Islet of Langerhans (tissue), 1 donor: ENCODE measurements around the gene SFR1.

Experiments used
- FAIRE-seq: peaks from one replicate; lab custom pipeline; 2011; peaks lifted over from hg19 to GRCh38; lab: Jason Lieb, UNC

The SFR1 gene, protein sequence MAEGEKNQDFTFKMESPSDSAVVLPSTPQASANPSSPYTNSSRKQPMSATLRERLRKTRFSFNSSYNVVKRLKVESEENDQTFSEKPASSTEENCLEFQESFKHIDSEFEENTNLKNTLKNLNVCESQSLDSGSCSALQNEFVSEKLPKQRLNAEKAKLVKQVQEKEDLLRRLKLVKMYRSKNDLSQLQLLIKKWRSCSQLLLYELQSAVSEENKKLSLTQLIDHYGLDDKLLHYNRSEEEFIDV

DNA sequence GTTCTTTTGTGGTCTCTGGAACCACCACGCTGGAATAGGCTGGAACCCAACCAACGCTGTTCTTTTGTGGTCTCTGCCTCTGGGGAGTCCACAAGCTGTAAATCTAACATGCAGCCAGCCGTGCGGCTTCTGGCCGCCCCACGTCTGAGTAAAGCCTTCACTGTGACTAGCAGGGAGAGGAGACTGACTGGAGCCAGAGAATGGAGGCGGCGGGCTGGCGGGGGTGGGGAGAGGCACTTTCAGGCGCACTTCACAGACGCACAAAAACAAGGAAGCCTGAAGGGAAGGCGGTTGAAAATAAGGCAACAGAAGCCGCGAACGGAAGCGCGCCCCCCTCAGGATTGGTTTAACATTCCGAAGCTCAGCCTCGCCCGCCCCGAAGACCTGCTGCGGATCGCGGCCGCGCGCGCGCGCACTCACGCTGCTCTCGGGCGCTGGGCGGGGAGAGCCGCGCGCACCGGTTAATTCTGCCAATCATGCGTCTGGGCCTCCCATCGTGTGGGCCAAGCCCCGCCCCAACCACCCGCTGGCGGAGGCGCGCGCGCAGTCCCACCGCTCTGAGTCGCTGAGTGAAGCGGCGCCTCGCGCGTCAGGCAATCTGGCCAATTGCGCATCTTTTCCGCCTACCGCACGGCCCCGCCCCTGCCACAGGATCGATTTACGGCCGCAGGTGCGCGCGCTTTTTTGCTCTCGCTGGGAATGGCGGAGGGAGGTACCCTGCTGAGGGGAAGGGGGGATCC, at the start of gene SFR1:
Gene SFR1 (plus strand): TSS at position 687 of the 740 bp plus-strand sequence. CDS start 13 bp downstream, at position 700.
- no peak for FAIRE-seq

DNA sequence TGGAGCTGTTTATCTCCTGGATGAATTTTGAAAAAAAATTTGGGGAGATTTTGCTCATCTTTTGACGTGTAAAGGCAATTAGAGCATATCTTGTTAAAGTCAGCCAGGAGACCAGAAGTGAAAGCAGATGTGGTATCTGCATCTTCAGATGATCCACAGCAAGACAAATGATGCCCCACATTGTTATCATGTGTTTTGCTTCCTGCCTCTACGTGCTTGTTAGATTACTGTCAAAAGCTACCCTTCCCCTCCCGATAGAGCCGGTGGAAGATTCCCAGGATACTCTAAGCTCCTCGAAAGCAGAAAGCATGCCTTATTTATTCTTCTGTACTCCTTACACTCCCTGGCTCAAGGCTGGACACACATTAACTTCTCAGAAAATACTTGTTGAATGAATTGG, 49.2 kb upstream of the SFR1 start:
- no peak for FAIRE-seq

DNA sequence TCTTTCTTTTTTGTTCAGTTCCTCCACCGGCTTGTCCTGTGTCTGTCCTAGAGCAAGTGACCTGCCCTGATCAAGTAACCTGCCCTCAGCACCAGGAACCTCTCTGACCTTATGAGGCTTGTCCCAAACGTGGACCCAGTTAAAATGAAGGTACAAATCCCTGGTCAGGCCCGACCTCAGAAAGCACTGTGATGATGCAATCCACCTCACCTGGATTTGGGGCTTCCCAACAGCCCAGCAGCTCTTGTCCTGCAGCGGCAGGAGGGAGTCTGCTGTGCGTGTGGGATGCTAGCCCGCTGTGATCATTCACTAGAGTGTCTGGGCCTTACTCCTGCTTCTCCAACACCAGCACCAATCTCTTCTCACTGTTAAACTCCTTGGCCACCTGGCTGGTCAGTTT, 47.5 kb upstream of the SFR1 start:
- no peak for FAIRE-seq

DNA sequence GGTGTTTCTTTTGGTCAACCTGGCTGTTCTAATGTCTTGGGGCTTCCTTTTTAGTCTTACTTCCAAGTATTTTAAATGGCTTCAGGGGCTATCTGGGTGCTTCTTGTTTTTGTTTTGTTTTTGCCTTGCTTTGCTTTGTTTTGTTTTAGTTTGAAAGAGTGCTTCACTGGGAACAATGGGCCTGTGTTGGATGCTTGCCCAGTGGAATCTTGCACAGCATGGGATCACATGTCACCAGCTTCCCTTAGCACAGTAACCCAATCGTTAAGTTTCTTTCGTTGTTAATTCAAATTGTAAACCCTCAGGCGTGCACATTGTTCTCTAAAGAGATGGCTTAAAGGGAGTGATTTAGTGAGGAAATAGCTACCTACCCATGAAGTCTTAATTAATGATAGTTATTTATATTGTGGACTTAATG, 45.2 kb upstream of the SFR1 start:
- no peak for FAIRE-seq

DNA sequence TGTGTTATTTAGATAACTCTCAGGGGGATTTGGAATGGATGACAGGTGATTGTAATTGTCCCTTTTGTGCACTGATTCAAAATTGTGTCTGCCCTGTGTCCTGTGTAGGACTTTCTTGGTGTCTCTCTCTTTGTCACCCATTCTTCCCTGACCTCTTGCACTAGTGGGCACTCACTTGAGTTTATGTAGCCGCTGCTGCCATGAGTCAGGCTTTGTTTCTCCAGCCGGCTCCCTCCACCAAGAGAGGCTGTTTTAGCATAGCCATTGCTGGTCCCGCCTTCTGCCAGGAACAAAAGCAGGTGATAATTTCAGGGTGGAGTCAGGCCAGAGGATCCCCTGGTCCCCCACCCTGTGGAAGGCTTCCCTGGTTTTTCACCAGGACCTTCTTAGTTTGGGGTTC, 44.7 kb upstream of the SFR1 start:
- FAIRE-seq, result no peak

DNA sequence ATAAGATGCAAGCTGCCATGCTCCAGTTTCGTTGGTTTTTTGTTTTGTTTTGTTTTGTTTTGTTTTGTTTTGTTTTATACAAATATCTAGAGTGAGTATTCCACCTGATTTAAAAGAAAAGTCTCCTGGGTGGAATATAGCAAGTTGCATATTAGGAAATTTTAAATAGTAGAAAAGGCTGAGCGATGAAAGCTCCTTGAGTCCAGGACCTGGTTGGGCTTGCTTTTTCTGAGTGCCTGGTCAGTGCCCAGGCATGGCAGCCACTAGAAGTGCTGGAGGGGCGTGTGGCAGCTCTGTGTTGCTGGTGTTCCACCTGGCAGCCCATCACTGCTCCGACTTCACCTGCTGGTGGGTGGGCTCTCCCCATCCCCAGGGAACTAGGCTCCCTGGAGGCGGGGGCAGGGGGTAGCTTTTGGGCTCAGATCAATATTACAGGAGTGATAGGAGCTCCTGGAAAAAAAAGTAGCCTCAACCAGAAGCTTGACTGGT, 44.3 kb upstream of the SFR1 start:
- FAIRE-seq, result no peak

DNA sequence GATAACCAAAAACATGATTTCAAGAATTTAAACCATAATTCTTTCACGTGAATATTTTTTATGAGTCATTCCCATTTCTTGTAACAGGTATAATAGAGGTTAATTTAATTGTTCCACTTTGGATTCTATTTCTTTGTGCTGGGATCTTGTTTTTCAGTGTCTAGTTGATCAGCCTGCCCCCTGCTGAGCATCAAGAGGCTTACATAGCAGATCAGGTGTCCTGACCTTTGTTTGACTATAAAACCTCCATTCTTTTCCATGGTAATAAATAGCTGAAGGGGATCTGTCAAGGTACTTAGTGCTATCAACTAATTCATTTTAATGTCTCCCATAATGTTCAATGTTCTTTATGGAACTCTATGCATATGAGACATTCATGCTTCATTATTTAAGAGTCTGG, 41.2 kb upstream of the SFR1 start:
- peak; percentile 94 for FAIRE-seq

DNA sequence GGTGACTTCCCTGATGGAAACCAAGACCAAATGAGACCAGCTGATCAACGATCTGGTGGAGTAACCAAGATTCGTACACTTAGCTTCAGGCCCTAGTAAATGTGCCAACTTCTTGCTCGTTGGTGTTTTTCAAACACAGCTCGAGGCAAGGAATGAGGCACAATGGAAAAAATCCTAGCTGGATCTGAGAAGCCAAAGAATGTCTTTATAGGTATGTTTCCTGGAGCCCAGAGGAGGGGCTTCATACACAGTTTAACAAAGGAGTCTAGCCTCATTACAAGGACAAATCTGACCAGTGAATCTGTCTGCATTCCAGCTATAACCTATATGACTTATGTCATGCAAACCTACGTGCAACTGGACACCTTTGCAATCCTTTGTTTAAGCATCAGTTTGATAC, 40.0 kb upstream of the SFR1 start:
- FAIRE-seq, result no peak

DNA sequence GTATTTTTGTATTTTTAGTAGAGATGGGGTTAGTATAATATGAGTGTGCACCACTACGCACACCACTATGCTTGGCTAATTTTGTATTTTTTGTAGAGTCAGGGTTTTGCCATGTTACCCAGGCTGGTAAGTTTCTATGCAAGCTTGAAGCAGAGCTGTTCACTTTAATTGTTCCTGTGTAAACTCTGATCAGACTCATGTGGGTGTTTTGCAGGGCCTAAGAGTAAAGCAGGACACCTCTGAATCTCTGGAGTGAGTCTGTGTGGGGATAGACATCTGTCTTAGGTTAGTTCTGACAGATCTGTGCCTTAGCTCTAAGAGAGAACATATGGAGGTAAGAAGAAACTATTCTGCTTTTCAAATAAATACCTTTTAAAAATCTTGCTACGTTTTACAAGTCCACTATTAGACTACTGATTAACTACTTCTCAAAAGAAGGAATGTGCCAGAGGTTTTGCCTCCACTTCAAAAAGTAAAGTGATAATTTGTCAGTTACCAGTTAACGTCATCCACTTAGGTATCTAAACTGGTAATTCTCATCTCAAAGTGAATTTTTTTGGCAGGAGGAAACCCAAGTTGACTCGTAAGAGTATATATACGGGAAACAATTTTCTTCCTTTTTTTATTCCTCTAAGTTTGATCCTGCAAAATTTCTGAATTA, 37.4 kb upstream of the SFR1 start:
- FAIRE-seq, result no peak

DNA sequence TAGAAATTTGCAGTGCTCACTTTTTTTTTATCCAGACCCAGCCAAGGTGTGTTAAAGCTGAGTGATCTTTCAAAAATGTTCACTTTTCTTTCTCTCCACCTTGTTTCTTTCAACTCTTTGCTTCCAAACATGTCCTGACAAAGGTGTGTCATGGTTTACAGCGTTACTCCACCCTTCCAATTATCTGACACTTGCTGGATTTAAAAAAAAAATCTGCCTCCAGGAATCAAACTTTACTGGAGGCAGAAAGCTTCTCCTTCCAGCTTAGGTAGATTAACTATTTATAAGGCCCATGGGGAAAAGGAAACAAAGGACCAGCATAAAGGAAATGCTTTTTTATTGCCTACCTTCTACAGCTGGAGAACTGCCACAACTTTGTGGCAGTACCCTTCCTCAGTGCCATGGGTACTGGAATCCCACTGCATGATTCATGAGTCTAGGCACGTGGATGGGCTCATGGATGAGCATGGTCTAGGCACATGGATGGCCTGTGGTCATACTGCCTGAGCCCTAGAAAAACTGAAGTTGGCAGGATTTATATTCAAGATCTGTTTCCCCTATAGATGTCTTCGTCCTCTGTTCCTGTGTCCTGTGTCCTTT, 36.1 kb upstream of the SFR1 start, which contains the start of gene COL17A1:
Gene COL17A1 (minus strand): TSS at position 80 of the 600 bp plus-strand sequence. CDS start 5,207 bp downstream, outside the sequence.
- FAIRE-seq, result no peak

DNA sequence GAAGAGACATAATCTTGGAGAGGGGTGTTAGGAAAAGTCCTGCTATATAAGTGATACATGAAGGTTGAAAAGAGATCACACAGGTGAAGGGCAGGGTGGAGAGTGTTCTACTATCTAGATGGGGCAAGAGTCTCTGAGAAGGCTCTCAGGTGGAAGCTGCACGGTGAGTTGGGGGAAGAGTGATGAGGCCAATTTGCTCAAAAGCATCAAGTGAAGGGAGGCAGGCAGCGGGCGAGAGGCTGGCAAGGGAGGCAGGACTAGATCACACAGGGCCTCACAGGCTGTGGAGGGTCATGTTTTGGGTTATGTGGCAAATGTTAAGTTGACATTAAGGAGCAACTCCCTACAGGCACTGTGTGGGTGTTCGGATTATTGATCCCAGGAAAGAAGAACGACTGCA, 33.7 kb upstream of the SFR1 start:
- FAIRE-seq, result no peak

DNA sequence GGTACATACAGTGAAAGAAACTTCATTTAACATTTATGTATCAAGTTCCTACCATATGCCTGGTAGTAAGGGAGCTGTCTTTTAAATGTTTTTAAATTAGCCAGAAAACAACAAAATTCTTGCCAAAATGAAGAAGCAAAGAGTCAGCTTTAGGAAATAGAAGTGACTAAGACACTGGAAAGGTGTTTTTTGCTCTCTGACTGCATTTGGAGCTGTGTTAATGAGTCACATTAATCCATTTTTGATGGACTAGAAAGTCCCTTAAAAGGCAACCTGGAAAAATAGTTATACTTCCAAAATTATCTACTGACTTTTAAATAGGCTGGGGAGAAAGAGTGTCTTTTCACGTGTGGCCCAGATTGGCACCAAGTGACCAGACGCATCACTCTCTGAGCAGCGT, 32.4 kb upstream of the SFR1 start:
- FAIRE-seq, result no peak

DNA sequence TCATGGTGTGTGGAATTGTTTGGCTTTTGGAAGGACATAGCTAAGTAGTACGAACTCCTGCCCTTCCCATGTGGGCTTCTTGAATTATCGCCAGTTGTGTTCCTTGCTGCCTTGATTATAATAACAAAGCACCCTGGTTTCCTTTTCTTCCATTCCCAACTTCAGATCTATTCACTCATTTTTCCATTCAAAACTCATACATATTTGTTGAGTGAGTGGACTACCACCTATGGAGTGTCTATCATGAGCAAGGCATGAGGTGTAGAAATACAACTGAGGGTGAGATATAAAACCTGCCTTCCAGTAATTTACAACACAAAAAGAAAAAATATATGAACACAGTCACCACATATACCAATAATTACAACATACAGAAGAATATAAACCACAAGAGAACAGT, 31.4 kb upstream of the SFR1 start:
- FAIRE-seq, result no peak

DNA sequence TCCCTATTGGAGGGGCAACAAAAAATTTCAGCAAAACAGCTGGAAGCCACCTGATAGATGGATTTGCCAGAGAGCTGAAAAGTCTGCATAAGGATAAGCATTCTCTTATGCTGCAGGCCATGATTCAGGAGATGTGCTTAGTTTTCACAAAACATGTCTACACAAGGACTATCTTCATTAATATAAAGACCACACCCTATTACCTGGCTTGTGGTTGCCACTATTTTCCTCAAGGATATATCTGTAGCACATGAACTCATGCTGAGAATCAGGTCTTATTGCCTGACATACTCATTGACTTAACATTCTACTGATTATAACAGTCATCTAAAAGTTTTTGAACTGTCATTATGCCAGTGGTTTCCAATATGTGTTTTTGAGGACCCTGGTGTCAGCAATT, 29.2 kb upstream of the SFR1 start:
- no peak for FAIRE-seq

DNA sequence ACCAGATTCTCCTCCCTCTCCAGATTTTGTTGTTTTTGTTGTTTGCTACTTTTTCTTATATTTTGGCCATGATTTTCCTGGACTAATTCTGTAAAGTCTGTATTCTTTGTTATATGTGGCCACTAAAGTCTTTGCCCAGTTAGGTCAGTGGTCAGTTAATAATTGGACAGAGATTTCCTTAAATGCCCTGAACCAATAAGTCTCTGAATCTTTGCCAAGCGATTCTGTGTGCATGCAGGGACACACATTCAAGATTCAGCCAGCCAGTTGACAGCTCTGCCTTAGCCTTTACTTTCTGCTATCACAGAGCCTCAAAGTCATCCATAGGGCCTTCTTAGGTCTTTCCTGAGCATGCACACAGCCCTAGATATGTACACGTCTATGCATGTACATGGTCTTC, 25.3 kb upstream of the SFR1 start:
- no peak for FAIRE-seq

DNA sequence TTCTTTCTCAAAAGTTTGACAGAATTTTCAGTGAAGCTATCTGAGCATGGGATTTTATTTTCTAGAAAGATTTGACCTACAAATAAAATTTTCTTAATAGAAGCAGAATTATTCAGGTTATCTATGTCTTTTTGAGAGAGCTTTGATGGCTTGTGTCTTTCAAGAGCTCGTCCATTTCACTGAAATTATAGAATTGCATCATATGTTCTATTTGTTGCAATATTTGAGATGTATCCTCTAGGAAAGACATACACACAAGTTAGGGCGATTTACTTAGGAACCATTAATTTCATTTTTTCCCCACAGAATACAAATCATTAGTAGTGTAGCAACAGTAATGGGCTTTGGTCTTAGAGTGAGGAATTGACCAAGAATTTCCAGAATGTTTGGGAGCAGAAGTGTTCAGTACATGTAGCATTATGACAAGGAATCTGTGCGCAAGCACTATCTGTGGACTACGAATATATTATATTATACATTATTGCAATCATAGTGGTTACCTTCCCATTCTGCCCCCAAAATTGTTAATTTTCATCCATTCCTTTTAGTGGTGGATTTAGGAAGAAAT, 23.5 kb upstream of the SFR1 start:
- no peak for FAIRE-seq

DNA sequence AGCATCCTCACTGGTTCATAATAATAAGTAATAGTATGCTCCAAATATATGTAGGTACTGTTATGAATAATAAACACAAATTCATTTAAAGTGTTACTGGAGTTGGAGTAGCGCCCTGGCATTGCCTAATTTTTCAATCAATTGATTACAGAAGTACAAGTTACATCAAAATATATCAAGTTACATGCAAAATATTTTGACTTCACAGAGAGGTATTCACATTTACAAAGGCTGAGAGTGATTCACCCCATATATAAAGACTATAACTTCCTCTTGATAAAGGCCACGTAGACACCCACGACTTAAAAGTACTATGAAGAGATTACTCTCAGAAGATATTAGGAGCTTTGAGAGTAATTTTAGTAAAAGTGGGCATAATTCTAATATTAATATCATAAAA, 22.7 kb upstream of the SFR1 start:
- FAIRE-seq, result no peak

DNA sequence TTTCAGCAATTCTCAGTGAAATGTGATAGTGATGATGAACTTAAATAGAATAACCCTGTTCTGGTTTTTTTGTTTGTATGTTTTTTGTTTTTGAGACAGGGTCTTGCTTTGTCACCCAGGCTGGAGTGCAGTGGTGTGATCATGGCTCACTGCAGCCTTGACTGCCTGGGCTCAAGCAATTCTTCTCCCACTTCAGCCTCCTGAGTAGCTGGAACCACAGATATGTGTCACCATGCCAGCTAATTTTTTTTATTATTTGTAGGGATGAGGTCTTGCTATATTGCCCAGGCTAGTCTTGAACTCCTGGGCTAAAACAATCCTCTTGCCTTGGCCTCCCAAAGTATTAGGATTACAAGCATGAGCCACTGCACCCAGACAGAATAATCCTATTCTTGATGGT, 22.0 kb upstream of the SFR1 start:
- FAIRE-seq, result no peak

DNA sequence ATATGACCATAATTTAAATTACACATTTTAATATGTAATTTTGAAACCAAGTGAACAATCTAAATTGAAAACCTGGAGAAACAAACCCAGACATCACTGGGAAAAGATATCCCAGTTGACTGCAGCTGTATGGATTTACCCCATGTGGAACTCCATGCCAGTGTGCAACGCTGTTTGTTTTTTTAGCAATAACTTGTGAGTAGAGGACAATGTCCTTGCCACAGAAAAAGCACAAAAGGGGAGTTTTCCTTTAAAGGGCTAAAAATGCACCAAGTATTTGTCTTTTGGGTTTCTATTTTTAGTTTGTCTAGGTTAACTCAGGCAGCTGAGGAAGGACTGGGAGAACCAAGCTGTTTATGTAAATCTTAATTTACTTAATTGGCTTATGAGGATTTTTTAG, 21.2 kb upstream of the SFR1 start:
- FAIRE-seq, result no peak

DNA sequence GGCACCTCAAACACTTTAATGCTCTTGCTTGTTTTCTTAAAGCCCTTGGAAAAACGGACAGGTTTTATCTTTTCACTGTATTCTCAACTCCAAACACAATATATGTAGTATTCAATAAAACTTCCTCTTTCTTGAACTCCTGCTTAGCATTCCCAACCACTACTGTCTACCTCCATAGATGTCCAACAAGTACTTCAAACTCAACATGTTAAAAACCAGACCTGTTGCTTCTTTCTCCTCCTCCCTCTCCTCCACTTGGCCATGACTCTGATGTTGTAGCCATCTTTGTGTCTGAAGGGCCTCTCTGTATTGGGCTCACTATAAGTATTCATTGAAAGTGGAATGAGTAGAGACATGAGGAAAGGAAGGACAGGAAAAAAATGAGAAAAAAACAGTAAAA, 20.1 kb upstream of the SFR1 start:
- no peak for FAIRE-seq

DNA sequence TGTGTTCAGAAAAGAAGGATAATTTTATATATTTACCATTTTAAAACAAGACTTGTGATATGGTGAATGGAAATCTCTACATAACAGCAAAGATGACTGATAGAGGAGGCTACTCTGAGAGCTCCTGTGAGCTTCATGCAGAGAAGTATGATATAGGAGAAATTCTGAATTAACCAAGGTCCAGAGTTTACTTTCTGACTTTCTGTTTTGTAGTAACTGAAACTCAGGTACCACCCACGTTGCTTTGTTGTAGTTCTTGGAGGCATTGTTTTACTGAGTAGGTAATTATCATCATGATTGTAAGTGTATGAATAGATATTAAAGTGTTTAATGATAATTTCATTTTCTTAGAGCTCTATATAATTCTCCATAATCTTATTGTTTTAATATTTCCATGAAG, 18.0 kb upstream of the SFR1 start:
- FAIRE-seq, result no peak

DNA sequence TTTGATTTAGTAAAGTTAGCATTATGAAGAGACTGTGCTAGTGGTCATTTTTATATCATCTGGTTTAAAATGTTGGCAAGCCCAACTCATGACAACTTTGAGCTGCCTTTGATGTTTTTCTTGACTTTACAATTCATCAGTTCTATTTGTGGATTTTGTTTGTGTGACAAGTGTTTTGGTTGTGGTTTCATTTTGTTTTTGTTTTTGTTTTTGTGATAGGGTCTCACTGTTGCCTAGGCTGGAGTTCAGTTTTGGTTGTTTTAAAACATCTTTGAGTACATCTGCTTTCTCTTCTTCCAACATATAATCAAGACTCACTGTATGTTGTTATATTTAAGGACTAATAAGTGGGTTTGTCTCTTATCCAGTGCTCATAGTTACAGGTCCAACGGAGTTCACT, 17.6 kb upstream of the SFR1 start:
- no peak for FAIRE-seq

DNA sequence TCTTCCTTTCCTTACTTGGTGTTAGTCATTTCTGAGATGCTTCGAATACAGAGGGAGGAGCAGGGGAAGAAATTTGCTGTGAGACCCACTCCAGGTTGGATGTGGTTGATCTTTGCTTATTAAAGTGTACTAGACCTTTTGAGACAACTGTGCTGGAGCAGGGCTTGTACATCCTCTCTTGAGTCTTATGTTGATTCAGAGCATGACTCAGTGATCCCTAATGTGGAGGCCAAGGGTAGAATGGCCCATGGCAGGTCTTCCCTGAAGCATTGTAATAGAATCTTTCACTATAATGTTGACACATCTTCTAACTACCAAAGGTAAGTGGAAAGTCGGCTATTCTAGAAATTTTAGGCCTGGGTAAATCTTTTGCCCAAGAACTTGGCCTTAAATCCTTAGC, 17.0 kb upstream of the SFR1 start:
- no peak for FAIRE-seq
